GM12873 (cell line): ENCODE measurements around the gene IL25.

Experiments used
- TF ChIP-seq, protein P1 (sequence below): IDR thresholded peaks from 2 replicates; pipeline ENCODE4 v1.5.1; 2012; ENCODE audit warnings: low read depth, mild to moderate bottlenecking, moderate library complexity, low read length, control low read depth; ENCODE audit not compliant: insufficient read depth; ENCODE audit errors: missing control alignments

The IL25 gene

DNA sequence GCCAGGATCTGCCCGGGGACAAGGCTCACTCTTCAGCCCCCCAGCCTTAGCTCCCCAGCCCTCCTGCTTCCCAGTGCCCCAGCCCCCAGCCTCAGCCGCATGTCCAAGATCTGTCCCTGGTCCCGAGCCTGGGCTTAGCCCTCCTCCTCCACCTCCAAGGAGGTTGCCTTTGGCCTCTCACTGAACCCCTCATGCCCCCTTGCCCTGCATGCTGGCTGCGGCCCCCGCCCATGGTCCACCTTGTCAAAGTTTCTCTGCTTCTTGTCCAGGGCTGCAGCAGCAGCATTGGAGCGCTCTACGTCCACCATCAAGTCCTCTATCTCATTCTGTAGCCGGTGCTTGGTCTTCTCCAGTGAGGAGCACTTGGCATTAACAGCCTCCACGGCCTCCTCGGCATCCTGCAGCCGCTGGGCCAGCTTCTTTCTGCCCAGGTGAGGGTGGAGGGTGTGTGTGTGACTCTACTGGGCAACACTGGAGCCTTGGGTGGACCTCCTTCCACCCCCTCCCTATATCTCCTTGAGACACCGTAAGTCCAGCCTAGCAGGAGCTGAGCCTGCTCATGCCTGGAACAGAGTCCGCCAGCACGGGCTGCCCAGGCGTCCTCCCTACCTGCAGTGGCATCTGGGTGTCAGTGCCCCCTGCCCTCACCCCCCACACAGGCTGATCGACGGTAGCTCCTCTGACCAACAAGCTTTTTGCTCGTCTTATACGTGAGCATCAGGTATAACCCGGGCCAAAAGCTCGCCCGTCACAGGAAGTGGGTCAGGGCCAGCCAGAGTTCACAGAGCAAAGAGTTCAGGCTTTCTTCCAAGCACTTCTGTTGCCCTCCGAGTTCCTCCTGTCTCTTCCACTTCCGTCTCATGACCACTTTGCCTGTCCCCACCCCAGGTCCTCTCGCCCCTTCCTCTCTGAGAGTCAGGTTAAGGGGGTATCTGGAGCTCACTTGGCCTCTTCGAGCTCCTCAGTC lies 15.6 kb downstream of the IL25 start:
- TF ChIP-seq, protein P1, sequence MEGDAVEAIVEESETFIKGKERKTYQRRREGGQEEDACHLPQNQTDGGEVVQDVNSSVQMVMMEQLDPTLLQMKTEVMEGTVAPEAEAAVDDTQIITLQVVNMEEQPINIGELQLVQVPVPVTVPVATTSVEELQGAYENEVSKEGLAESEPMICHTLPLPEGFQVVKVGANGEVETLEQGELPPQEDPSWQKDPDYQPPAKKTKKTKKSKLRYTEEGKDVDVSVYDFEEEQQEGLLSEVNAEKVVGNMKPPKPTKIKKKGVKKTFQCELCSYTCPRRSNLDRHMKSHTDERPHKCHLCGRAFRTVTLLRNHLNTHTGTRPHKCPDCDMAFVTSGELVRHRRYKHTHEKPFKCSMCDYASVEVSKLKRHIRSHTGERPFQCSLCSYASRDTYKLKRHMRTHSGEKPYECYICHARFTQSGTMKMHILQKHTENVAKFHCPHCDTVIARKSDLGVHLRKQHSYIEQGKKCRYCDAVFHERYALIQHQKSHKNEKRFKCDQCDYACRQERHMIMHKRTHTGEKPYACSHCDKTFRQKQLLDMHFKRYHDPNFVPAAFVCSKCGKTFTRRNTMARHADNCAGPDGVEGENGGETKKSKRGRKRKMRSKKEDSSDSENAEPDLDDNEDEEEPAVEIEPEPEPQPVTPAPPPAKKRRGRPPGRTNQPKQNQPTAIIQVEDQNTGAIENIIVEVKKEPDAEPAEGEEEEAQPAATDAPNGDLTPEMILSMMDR = no peak

DNA sequence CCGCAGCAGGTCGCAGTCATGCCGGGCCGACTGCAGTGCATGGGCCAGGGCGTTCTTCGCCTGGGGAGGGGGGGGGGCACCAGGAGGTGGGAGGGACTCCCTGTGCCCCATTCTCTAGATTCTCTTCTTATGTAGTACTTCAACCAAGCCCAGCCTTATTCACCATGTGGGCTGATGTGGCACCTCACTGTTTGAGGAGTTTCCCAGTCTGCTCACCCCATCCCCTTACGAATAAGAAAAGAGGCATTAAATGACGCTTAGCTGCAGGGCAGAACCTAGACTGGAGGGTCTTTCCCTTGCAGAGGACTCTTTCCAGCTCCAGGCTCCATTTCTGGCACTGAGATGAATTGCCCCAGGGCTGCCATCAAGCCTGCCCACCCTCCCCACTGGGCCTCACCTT lies 16.4 kb downstream of the IL25 start:
- TF ChIP-seq, protein P1 = no peak

- TF ChIP-seq, protein P1 = no peak
Observed at GRCh38 chr14:23389396-23389795, 16.8 kb downstream of the IL25 start.

- TF ChIP-seq, protein P1 = no peak
Observed at GRCh38 chr14:23392613-23393012, 20.0 kb downstream of the IL25 start.

GRCh38 chr14:23396126-23396525 lies 23.5 kb downstream of the IL25 start:
- TF ChIP-seq, protein P1 = no peak

GRCh38 chr14:23396781-23397407 lies 24.3 kb downstream of the IL25 start:
- TF ChIP-seq, protein P1 = no peak

DNA sequence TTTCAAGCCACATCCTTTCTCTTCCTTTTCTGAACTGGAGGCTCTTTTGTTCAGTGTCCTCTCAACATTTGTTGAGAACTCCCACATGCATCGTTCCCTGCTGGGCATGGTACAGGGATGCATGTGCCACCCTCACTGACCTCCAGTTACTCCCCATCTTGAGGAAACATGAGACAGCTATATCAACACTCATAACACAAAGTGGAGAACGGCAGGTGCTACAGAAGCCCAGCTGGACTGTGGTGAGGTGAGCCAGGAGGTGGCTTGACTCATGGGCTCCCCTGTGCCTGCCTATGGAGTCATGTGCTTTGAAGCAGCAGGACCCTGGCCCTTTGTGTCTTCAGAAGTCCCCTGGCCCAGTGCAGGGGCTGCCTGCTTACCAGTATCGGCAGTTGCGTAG lies 25.7 kb downstream of the IL25 start:
- TF ChIP-seq, protein P1 = no peak
